Stimulated activated CD4-positive, alpha-beta T cell treated with anti-CD3 and anti-CD28 coated beads, Interleukin-15, amount 100 ng/mL, for 24 hours (primary cell): Measurements from ENCODE around the gene DOCK3.
"Not testable (repeated sequence)": the region's sequence is repeated elsewhere in the genome, so short reads cannot be mapped to it uniquely, and the experiment has no call there.

Experiments used
- DNase-seq: peaks from one replicate; pipeline ENCODE4 v3.0.0-alpha.2; 2020

The DOCK3 gene

GRCh38 chr3:50806031-50806430 lies 131.3 kb downstream of the DOCK3 start:
- DNase-seq, result no peak

- DNase-seq, result no peak
Observed at GRCh38 chr3:50806806-50807205, 132.1 kb downstream of the DOCK3 start.

- DNase-seq, result no peak
Observed at GRCh38 chr3:50807266-50807665, 132.5 kb downstream of the DOCK3 start.

GRCh38 chr3:50811893-50812292 lies 137.2 kb downstream of the DOCK3 start:
- no peak for DNase-seq

GRCh38 chr3:50815844-50816243 lies 141.1 kb downstream of the DOCK3 start:
- DNase-seq, result no peak

GRCh38 chr3:50816894-50817293 lies 142.2 kb downstream of the DOCK3 start:
- no peak for DNase-seq

- no peak for DNase-seq
Observed at GRCh38 chr3:50817756-50818529, 143.2 kb downstream of the DOCK3 start.

- no peak for DNase-seq
Observed at GRCh38 chr3:50819882-50820281, 145.2 kb downstream of the DOCK3 start.

GRCh38 chr3:50825841-50826240 lies 151.1 kb downstream of the DOCK3 start:
- no peak for DNase-seq

GRCh38 chr3:50830451-50830850 lies 155.7 kb downstream of the DOCK3 start:
- no peak for DNase-seq

GRCh38 chr3:50831009-50831408 lies 156.3 kb downstream of the DOCK3 start:
- DNase-seq, result not testable (repeated sequence)

- no peak for DNase-seq
Observed at GRCh38 chr3:50840983-50841489, 166.3 kb downstream of the DOCK3 start.

- no peak for DNase-seq
Observed at GRCh38 chr3:50848308-50848707, 173.6 kb downstream of the DOCK3 start.

- no peak for DNase-seq
Observed at GRCh38 chr3:50850639-50851511, 176.1 kb downstream of the DOCK3 start.

GRCh38 chr3:50853936-50854335 lies 179.2 kb downstream of the DOCK3 start:
- DNase-seq, result no peak

- DNase-seq, result no peak
Observed at GRCh38 chr3:50862221-50862620, 187.5 kb downstream of the DOCK3 start.

- no peak for DNase-seq
Observed at GRCh38 chr3:50873376-50874157, 198.8 kb downstream of the DOCK3 start.

GRCh38 chr3:50874876-50875275 lies 200.1 kb downstream of the DOCK3 start:
- DNase-seq, result not testable (repeated sequence)

- no peak for DNase-seq
Observed at GRCh38 chr3:50876947-50877346, 202.2 kb downstream of the DOCK3 start.

GRCh38 chr3:50882733-50883132 lies 208.0 kb downstream of the DOCK3 start:
- DNase-seq, result not testable (repeated sequence)

- DNase-seq, result no peak
Observed at GRCh38 chr3:50883755-50884154, 209.0 kb downstream of the DOCK3 start.

GRCh38 chr3:50885070-50885850 lies 210.5 kb downstream of the DOCK3 start:
- no peak for DNase-seq
